Amniotic stem cell (primary cell): ENCODE results near the gene NOC2L.
A peak's percentile ranks its signal among the peaks of the same experiment; 100 is the strongest.

ENCODE experiments used
- DNase-seq: peaks from one replicate; lab custom pipeline; 2025; lab: John Stamatoyannopoulos, UW

NOC2L gene

GRCh38 chr1:974687-975328, 15.8 kb upstream of the NOC2L start:
- no peak for DNase-seq

- no peak for DNase-seq
Measured at GRCh38 chr1:974293-974640, 15.2 kb upstream of the NOC2L start.

- DNase-seq, result no peak
Measured at GRCh38 chr1:973459-974292, 14.6 kb upstream of the NOC2L start.

- DNase-seq, result no peak
Measured at GRCh38 chr1:972726-973458, 13.8 kb upstream of the NOC2L start.

GRCh38 chr1:971751-972506, 12.9 kb upstream of the NOC2L start:
- no peak for DNase-seq

GRCh38 chr1:970973-971730, 12.1 kb upstream of the NOC2L start:
- DNase-seq, result no peak

GRCh38 chr1:970242-970972, 11.4 kb upstream of the NOC2L start:
- no peak for DNase-seq

- no peak for DNase-seq
Measured at GRCh38 chr1:969260-969855, 10.3 kb upstream of the NOC2L start.

GRCh38 chr1:967466-968343, 8.6 kb upstream of the NOC2L start:
- no peak for DNase-seq

- DNase-seq, result peak; percentile 29
Measured at GRCh38 chr1:966704-967300, 7.7 kb upstream of the NOC2L start.

GRCh38 chr1:966135-966703, 7.2 kb upstream of the NOC2L start, which contains the start of gene PLEKHN1:
Gene PLEKHN1, plus strand, starts transcription at chr1:966482. Its CDS starts 50 bp downstream, at chr1:966532.
- no peak for DNase-seq

GRCh38 chr1:965526-966134, 6.6 kb upstream of the NOC2L start:
- DNase-seq, result no peak

- DNase-seq, result no peak
Measured at GRCh38 chr1:964691-965525, 5.9 kb upstream of the NOC2L start.

GRCh38 chr1:963746-964525, 4.9 kb upstream of the NOC2L start:
- DNase-seq, result no peak

GRCh38 chr1:963301-963651, 4.2 kb upstream of the NOC2L start:
- no peak for DNase-seq
